Stimulated activated CD4-positive, alpha-beta T cell treated with anti-CD3 and anti-CD28 coated beads, Interleukin-15, amount 100 ng/mL, for 1 hour (primary cell): ENCODE data around the gene TPK1.

Experiments used
- DNase-seq, 2 donors: peaks; one replicate each; pipeline ENCODE4 v3.0.0-alpha.2; 2020; ENCODE audit warnings: low read depth in 1 of 2, low spot score in 1 of 2

TPK1 gene

DNA sequence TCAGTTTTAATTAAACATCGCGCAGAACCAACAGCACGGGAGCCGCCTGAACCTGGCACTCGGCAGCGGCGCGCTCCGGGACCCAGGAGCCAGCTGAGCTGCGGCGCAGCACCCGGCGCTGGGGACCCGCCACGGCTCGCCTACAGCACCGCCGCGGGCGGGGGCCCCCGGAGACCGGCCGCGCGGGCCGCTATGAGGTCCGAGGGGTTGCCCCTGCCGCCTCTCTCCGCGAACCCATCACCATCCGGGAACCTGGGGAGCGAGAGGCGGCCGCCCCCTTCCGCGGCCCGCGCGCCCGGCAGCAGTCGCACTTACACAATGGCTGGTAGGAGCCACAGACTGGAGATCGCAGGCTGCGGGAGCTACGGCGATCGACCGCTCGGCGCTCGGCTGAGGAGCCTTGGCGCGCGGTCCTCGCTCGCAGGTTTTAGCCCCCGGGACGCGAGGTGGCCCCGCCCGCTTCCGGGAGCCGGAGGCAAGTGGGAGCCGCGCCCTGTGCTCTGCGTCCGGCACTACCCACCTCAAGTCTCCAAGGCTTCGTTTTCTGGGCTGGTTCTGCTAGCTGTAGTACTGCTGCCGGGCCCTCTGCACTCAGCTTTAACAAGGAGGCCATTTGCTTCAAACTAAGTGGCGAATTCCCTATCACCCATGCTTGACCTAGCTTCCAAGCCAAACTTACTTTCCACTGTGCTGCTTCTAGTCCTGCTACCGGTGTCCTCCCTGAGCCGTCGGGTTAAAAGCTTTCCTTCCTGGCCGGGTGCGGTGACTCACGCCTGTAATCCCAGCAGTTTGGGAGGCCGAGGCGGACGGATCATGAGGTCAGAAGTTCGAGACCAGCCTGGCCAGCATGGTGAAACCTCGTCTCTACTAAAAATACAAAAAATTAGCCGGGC, at the start of gene TPK1:
Gene TPK1 (minus strand): TSS at position 402 of the 893 bp plus-strand sequence. CDS start 451 bp downstream, outside the sequence.
- DNase-seq, result peak; percentile 82 to 86

DNA sequence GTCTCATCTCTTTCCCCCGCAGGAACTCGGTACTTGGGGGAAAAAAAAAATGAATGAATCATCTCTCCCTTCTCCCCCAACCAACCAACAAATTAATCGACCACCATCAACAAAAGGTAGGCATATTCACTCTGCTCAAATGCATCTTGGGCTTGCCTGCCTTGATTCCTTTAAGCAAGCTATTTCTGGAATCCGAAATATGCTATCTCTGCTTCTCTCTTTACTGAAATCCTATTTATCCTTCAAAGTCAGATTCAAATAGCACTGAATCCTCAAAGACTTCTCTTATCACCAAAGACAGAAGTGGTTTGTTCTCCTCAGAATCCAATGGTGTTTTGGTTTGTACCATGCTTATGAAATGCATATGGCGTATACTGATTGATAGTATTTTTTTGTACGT, 49.6 kb upstream of the TPK1 start:
- no peak for DNase-seq

DNA sequence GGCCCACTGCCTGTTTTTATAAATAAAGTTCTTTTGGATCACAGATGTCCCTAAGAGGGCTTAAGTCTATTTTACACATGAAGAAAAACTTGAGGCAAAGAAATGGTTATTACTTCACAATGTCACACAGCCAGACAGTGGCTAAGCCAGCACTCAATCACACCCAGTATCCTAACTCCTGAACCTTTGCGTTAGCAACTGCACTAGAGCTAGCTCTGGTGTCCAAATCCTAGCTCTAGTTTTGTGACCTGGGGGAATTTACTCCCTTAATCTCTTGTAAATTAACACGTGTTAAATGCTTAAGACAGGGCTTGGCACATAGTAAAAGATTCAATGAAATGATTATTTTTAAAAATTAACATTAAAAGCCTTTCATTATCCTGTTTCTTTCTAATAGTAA, 49.0 kb upstream of the TPK1 start:
- DNase-seq, result no peak

GRCh38 chr7:144873316-144873845, 37.5 kb upstream of the TPK1 start:
- DNase-seq, result no peak

DNA sequence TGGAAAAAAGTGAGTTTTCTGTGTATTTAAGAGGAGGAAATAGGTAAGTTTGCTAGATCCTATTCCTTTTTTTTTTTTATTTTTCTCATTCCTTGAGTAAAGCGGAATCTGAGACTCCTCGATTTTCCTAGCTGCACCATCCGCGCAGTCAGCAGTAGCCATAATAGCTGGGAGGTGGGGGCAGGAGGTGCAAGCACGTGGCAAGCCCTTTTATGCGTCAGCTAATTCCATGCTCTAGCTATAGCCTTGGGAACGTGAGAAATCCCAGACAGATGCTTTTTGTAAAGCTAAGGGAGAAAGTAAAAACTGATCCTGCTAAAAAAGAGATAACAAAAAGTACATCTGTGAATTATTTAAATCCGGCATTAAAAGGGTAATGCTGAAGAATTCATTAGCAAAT, 33.2 kb upstream of the TPK1 start:
- no peak for DNase-seq

DNA sequence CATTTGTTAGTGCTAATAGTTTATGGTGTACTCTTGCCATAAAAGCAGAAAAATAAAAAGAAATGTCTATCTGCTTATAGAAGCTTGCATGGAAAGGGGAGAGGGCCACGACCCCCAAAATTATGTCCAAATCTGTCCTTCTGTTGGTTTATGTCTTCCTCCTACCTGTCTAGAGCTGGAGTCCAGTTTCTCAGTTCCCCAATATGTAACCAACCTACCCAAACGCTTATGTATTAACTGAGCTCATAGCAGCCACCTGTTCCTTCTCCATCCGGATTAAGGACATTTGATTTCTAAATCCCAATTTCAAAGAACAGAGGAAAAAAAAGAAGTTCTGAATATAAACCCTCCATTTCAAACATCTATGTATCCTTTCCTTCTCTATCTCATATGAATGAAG, 30.3 kb upstream of the TPK1 start:
- DNase-seq, result no peak

GRCh38 chr7:144863320-144863647, 27.4 kb upstream of the TPK1 start:
- DNase-seq, result no peak

DNA sequence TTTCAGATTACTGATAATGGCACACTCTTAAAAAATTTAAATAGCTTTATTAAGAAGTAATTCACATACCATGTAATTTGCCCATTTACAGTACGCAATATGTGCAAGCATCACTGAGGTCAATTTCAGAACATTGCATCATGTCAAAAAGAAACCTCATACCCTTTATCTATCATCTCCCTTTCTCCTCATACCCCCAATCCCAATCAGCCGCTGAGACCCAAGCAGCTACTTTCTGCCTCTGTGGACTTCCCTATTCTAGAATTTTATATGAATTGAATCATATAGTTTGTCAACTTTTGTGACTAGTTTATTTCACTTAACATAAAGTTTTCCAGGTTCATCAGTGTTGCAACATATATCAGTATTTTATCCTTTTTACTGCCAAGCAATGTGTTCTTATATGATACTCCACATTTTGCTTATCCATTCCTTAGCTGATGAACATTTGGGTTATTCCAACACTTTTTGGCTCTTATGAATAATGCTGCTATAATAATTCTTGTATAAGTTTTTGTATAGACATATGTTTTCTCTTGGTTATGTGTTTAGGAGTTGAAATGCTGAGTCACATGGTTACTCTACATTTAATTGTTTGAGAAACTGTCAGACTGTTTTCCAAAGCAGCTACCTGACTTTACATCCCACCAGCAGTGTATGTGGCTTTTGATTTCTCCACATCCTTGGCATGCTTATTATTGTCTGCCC, 26.9 kb upstream of the TPK1 start:
- no peak for DNase-seq

DNA sequence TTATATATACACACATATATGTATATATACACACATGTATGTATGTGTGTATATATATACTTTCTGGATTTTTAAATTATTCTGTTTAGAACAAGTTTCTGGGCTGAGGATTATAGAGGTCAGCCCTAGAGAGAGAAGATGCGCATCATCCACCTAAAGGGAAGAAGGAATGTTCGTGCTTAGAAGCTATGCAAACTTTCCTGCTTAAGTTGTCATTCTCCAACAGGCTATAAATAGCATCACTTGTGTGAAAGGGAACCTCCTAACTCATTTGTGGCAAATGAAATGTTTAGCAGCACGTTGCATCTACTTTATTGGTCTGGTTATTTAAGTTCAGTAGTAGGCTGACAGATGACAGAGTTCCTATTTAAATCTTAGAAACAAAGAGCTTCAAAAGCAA, 23.9 kb upstream of the TPK1 start:
- no peak for DNase-seq

DNA sequence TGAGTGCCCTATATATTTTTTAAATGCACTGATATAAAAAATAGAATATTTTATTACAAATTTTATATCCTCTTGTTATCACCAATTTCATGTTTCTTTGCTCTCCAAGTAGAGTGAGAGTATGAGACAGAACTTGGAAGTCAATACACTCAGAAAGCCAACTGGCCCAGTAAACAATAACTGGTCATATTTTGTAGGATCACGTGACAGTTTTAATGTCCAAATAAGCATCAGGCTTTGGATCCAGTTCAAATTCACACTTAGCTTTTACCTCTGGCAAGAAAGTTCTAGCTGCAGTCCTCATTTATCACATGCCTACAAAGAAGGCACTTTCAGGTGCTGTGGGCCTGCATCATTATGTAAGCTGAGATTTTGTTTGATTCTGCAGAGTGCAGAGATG, 21.6 kb upstream of the TPK1 start:
- no peak for DNase-seq

- DNase-seq, result no peak
Observed at GRCh38 chr7:144854839-144855424, 19.1 kb upstream of the TPK1 start.

DNA sequence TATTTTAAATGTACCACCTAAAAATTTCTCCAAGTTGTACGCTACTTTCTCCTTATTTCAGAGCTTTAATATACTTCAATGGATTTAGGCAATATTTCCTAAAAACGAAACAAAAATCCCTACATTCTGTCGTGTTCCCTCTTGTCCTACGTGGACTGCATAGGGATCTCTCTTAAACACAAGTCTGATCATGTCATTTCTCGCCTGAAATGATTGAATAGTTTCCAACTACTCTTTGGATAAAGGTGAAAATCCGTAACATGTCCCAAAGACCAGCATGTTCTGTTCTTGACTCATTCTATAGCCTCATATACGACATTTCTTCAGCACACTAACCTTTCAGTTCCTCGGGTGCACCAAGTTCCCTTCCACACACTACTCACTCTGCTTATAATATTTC, 17.7 kb upstream of the TPK1 start:
- DNase-seq, result no peak

- DNase-seq, result no peak
Observed at GRCh38 chr7:144848078-144848477, 12.2 kb upstream of the TPK1 start.

- DNase-seq, result no peak
Observed at GRCh38 chr7:144842377-144842851, 6.6 kb upstream of the TPK1 start.

- no peak for DNase-seq
Observed at GRCh38 chr7:144836545-144836842, 641 bp upstream of the TPK1 start.

DNA sequence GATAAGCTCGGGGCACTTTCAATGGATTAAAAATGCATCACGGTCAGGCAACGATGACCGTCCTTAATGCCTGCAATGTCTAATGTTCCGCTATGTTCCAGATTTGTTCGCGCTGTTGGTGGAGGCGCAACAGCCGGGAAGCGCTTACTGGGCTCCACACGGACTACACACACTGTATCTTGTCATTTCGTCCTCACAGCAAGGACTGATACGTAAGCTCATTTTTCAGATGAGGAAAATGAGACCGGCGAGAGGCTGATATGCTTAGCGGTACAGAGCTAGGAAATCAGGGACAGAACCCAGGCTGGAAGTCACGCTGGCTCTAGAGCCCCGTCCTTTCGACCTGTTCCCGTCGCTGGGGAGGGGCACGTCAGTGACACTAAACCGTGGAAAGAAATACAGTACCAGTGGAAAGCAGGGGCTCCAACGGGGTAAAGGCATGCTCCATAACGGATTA, 670 bp downstream of the TPK1 start:
- DNase-seq, result peak in 1 of 2 donors; percentile 15

DNA sequence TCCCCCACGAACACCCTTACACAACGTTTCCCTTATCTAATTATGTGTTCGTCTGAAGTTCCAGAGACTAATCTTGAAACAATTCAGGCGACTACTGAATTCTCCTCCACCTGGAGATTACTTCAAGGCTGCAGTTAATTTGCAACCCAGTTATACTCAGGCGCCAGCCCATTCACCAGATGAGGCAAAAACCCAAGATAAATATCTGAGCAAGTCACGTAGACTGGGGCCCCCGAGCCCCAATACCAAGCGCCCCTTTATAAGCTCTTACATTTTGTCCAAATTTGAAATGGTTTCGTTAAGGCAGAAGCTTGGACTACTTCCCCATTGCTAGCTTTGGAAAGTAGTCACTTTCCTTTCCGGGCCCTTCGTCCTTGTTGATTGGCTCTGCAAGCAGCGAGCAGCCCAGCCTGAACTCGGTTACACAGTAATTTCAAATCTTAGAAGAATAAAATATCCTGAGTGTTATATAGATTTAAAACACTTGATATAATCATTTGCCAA, 1.2 kb downstream of the TPK1 start:
- peak in 1 of 2 donors; percentile 12 for DNase-seq

- no peak for DNase-seq
Observed at GRCh38 chr7:144830811-144831210, 5.0 kb downstream of the TPK1 start.

- no peak for DNase-seq
Observed at GRCh38 chr7:144830024-144830785, 5.6 kb downstream of the TPK1 start.

GRCh38 chr7:144827621-144828020, 8.2 kb downstream of the TPK1 start:
- DNase-seq, result no peak

DNA sequence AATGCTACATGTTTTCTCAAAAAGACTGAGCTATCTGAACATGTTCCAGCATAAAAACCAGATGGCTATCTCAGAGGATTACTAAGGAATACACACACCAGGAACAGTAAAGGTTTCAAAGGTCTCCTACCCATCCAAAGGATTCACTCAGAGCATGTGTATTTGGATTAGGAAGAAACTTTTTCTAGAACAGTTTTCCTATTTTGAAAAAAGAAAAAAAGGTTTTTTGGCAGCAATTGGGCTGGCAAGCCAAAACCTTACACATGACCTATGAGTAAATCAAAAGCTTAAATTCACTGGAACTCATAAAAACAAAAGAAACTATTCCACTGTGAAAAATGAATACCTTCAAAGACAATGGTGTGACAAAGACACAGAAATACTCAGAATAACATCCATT, 9.6 kb downstream of the TPK1 start:
- no peak for DNase-seq
